Measurements from ENCODE around the gene RAB11FIP4. TPM values are rescaled to one million over a fixed set of nuclear protein-coding genes. Genes with fewer than 3 reads are reported as not detected.

Gene RAB11FIP4
- total and polyA plus RNA-seq, 9 of the 15 experiments (the other 6 are each of a cell fraction or from before 2014, with no cell fraction given), result 0.62 to 16.6 (median 8.9) TPM

- no peak for DNase-seq (ENCODE audit: extremely low read depth in 1 of 4, low spot score in 3 of 4)
- Histone ChIP-seq H3K9ac (ENCODE audit: insufficient read depth in 1 of 2, low read depth in 2 of 2, low read length in 2 of 2) (no peak overlapping the region), H3K4me3 (no peak overlapping the region), H3K9me1 (ENCODE audit: control insufficient read depth, insufficient read depth, low read length) (no peaks in the 10 kb centered on the region), H2AFZ (ENCODE audit: low read depth, low read length) (no peak overlapping the region), H3K79me2 (ENCODE audit: control insufficient read depth, insufficient read depth, low read length) (no peaks in the 10 kb centered on the region), H3K27me3 (ENCODE audit: control insufficient read depth in 2 of 2, insufficient read depth in 2 of 2, low read length in 2 of 2) (peaks cover 25 to 44% of the 10 kb centered on the region in 2 experiments), H3K4me2 (ENCODE audit: insufficient read depth, low read length) (no peak overlapping the region), H4K20me1 (replicated peaks; ENCODE audit: control insufficient read depth, insufficient read depth, low read length) (peaks cover 2% of the 10 kb centered on the region), H3K4me1 (replicated peaks in 1 of 2; ENCODE audit: control insufficient read depth in 2 of 2, insufficient read depth in 2 of 2, low read length in 2 of 2) (peaks cover 0 to 21% of the 10 kb centered on the region in 2 experiments; a peak in 3 of 5 replicates), H3K27ac (ENCODE audit: extremely low read depth, low read depth, low read length) (no peak overlapping the region), H3K9me3 (replicated peaks; ENCODE audit: control insufficient read depth, insufficient read depth, low read depth, low read length) (no peaks in the 10 kb centered on the region), H3K36me3 (ENCODE audit: control insufficient read depth, insufficient read depth, low read length) (no peaks in the 10 kb centered on the region)
- no peak for ATAC-seq
- BruUV-seq (replicated peaks), result no TSS peak
- 9% methylated on average over 17 of the region's 17 CpGs for WGBS (ENCODE audit: insufficient coverage, low coverage, missing lambda C conversion rate)
- POLR2A ChIA-PET, result no interaction called here
- in situ Hi-C loops (cut with MboI), result no loop called here
- intact Hi-C loops (cut with micrococcal nuclease), result no loop called here
- TF ChIP-seq EHMT2 (IDR thresholded peaks at IDR 0.05) (peak; percentile 48; the same call in 1 of the 2 replicates), MTA1 (IDR thresholded peaks at IDR 0.05; ENCODE audit: borderline replicate concordance) (no peak), REST (IDR thresholded peaks at IDR 0.05; ENCODE audit: borderline replicate concordance) (peak; percentile 61), REST (CRISPR knock-in tag; IDR thresholded peaks at IDR 0.05; ENCODE audit: low read depth) (no peak)
- CTCF ChIA-PET (ENCODE audit: low intra/inter-chr PET ratio), result no interaction called here
- no peak for FAIRE-seq
Observed at GRCh38 chr17:31392856-31393748, 1.6 kb downstream of the RAB11FIP4 start.

Measured in K562 (cell line).